HepG2 (cell line): ENCODE results near the gene CTDNEP1. TPM values are rescaled to one million over a fixed set of nuclear protein-coding genes. Genes with fewer than 3 reads are reported as not detected.

Experiments used
- ELF1 ChIP-seq: sonication (generic); formaldehyde crosslinking; IDR thresholded peaks from 2 replicates; pipeline ENCODE4 v1.4.0; 2020; ENCODE audit warnings: missing genetic modification reagents
- ELF4 ChIP-seq: sonication (generic); formaldehyde crosslinking; IDR thresholded peaks from 2 replicates; pipeline ENCODE4 v1.5.0; 2020; ENCODE audit warnings: missing genetic modification reagents, mild to moderate bottlenecking, moderate library complexity, borderline replicate concordance
- ESRRA ChIP-seq: sonication (generic); formaldehyde crosslinking; IDR thresholded peaks from 2 replicates; pipeline ENCODE4 v1.5.1; 2020; ENCODE audit warnings: mild to moderate bottlenecking, low read depth, missing genetic modification reagents
- HNRNPUL1 ChIP-seq: fragments of 200-400 bp; formaldehyde crosslinking; IDR thresholded peaks from 2 replicates; pipeline ENCODE4 v1.6.1; 2017; ENCODE audit warnings: low read depth, mild to moderate bottlenecking, low read length, moderate library complexity
- KAT2B ChIP-seq: fragments of 150-350 bp; IDR thresholded peaks from 2 replicates; pipeline ENCODE4 v1.6.1; 2014; ENCODE audit warnings: low read depth, low read length, borderline replicate concordance
- KLF15 ChIP-seq: sonication (generic); formaldehyde crosslinking; IDR thresholded peaks from 2 replicates; pipeline ENCODE4 v1.8.1; 2023; ENCODE audit warnings: borderline replicate concordance, mild to moderate bottlenecking, inconsistent platforms, missing genetic modification reagents, mixed read lengths
- NR2C2 ChIP-seq: sonication (generic); formaldehyde crosslinking; IDR thresholded peaks from 2 replicates; pipeline ENCODE4 v1.4.0; 2020; ENCODE audit warnings: missing genetic modification reagents, mild to moderate bottlenecking, moderate library complexity, borderline replicate concordance
- REL ChIP-seq: sonication (generic); formaldehyde crosslinking; conservative IDR thresholded peaks from 2 replicates; pipeline ENCODE4 v1.8.0; 2022; ENCODE audit warnings: mild to moderate bottlenecking, missing genetic modification reagents, moderate library complexity
- SPEN ChIP-seq: sonication (generic); formaldehyde crosslinking; IDR thresholded peaks from 2 replicates; pipeline ENCODE4 v1.5.1; 2020; ENCODE audit warnings: low read depth, mild to moderate bottlenecking, missing genetic modification reagents
- ZBTB3 ChIP-seq: sonication (generic); formaldehyde crosslinking; IDR thresholded peaks from 2 replicates; pipeline ENCODE4 v1.4.0; 2020; ENCODE audit warnings: low read depth, mild to moderate bottlenecking, moderate library complexity, missing genetic modification reagents, borderline replicate concordance
- ZBTB42 ChIP-seq: sonication (generic); formaldehyde crosslinking; IDR thresholded peaks from 2 replicates; pipeline ENCODE4 v1.5.0; 2020; ENCODE audit warnings: mild to moderate bottlenecking, missing genetic modification reagents
- ZMAT3 ChIP-seq: sonication (generic); formaldehyde crosslinking; conservative IDR thresholded peaks from 2 replicates; pipeline ENCODE4 v1.7.0; 2021; ENCODE audit warnings: missing genetic modification reagents
- ZSCAN31 ChIP-seq: sonication (generic); formaldehyde crosslinking; IDR thresholded peaks from 2 replicates; pipeline ENCODE4 v1.5.0; 2020; ENCODE audit warnings: low read depth, mild to moderate bottlenecking, missing genetic modification reagents
- polyA plus RNA-seq, 8 experiments: library from polyadenylated mRNA; depleted of rRNA in 3 of 8; stranded (reverse) in 7 of 8; unstranded in 1 of 8; fragments of >200 nt; fragmentation: Illumina TruSeq in 4 of 8; extraction: Trizol in 4 of 8; gene quantifications; 2 replicates each; pipeline versions ENCODE4 v1.2.1 to v1.2.3, GENCODE V29; 2011 to 2016; ENCODE audit warnings: low read depth in 4 of 8, missing spikeins in 1 of 8, mixed read lengths in 1 of 8; ENCODE audit not compliant: insufficient read depth in 1 of 8
- total RNA-seq, 5 experiments: library from RNA; depleted of rRNA; stranded (reverse); fragments of >200 nt; fragmentation: Illumina TruSeq; extraction: Trizol; gene quantifications; 2 replicates each; pipeline ENCODE4 v1.2.3, GENCODE V29; 2016; ENCODE audit warnings: low read depth in 1 of 5
- TF ChIP-seq, protein P1 (sequence below): sonication (generic); formaldehyde crosslinking; IDR thresholded peaks from 2 replicates; pipeline ENCODE4 v1.5.1; 2020; ENCODE audit warnings: missing genetic modification reagents, mild to moderate bottlenecking, borderline replicate concordance
- TF ChIP-seq, protein P2 (sequence below): IDR thresholded peaks from 2 replicates; pipeline ENCODE4 v1.6.1; 2016; ENCODE audit warnings: missing compliant biosample characterization, missing genetic modification reagents, borderline replicate concordance
- TF ChIP-seq, protein P3 (sequence below): sonication (generic); formaldehyde crosslinking; IDR thresholded peaks from 2 replicates; pipeline ENCODE4 v1.4.0; 2020; ENCODE audit warnings: missing genetic modification reagents
- TF ChIP-seq, protein P4 (sequence below): sonication (generic); formaldehyde crosslinking; IDR thresholded peaks from 2 replicates; pipeline ENCODE4 v1.4.0; 2020; ENCODE audit warnings: missing genetic modification reagents
- TF ChIP-seq, protein P5 (sequence below): sonication (generic); formaldehyde crosslinking; IDR thresholded peaks from 2 replicates; pipeline ENCODE4 v1.5.0; 2020; ENCODE audit warnings: missing genetic modification reagents
- TF ChIP-seq, protein P6 (sequence below): sonication (generic); formaldehyde crosslinking; IDR thresholded peaks from 2 replicates; pipeline ENCODE4 v1.8.0; 2022; ENCODE audit warnings: missing genetic modification reagents, mild to moderate bottlenecking, moderate library complexity, borderline replicate concordance

CTDNEP1 gene
- total and polyA plus RNA-seq, 2 of the 13 experiments (the other 11 are each of a cell fraction or from before 2014, with no cell fraction given): 19.8 to 118 TPM

DNA sequence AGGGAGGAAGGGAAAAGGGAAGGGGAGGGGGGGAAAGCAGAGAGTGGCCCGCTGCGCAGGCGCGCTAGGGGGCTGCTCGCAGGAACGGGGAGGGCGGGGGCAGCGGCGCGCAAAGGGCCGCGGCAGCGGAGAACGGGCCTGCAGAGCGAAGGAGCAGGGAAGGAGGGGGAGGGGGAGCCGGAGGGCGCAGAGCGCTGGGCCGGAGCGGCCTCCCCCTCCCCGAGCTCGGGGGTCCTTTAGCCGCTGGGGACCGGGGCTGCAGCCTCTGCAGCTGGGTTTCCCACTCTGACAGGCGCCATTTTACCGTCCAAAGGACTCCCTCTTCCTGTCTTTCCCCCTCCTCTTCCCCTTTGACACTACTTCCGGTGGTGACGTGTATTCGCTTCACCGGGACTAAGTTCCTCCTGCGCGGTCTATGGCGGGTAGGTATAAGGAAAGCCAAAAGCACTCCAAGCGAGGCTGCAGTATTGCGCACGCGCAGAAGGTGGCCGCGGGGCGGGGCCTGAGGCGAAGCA lies at the start of gene CTDNEP1 (continued):
- peak; percentile 33; the same call in 1 of the 2 replicates for TF ChIP-seq ZBTB3 (CRISPR knock-in tag)
- TF ChIP-seq ZSCAN31 (CRISPR knock-in tag): 0 out of 2 replicates have a peak, but pooled peaks have one; percentile 23
- no peak for TF ChIP-seq ZMAT3 (CRISPR knock-in tag)
- TF ChIP-seq ZBTB42 (CRISPR knock-in tag): no peak
- TF ChIP-seq ESRRA (CRISPR knock-in tag): no peak
- TF ChIP-seq, protein P1, sequence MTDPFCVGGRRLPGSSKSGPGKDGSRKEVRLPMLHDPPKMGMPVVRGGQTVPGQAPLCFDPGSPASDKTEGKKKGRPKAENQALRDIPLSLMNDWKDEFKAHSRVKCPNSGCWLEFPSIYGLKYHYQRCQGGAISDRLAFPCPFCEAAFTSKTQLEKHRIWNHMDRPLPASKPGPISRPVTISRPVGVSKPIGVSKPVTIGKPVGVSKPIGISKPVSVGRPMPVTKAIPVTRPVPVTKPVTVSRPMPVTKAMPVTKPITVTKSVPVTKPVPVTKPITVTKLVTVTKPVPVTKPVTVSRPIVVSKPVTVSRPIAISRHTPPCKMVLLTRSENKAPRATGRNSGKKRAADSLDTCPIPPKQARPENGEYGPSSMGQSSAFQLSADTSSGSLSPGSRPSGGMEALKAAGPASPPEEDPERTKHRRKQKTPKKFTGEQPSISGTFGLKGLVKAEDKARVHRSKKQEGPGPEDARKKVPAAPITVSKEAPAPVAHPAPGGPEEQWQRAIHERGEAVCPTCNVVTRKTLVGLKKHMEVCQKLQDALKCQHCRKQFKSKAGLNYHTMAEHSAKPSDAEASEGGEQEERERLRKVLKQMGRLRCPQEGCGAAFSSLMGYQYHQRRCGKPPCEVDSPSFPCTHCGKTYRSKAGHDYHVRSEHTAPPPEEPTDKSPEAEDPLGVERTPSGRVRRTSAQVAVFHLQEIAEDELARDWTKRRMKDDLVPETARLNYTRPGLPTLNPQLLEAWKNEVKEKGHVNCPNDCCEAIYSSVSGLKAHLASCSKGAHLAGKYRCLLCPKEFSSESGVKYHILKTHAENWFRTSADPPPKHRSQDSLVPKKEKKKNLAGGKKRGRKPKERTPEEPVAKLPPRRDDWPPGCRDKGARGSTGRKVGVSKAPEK (CRISPR knock-in tag): no peak
- 0 out of 2 replicates have a peak, but pooled peaks have one; percentile 9 for TF ChIP-seq REL
- TF ChIP-seq, protein P2, sequence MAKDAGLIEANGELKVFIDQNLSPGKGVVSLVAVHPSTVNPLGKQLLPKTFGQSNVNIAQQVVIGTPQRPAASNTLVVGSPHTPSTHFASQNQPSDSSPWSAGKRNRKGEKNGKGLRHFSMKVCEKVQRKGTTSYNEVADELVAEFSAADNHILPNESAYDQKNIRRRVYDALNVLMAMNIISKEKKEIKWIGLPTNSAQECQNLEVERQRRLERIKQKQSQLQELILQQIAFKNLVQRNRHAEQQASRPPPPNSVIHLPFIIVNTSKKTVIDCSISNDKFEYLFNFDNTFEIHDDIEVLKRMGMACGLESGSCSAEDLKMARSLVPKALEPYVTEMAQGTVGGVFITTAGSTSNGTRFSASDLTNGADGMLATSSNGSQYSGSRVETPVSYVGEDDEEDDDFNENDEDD: peak; percentile 63; the same call in 1 of the 2 replicates
- TF ChIP-seq, protein P3, sequence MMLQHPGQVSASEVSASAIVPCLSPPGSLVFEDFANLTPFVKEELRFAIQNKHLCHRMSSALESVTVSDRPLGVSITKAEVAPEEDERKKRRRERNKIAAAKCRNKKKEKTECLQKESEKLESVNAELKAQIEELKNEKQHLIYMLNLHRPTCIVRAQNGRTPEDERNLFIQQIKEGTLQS: 0 out of 2 replicates have a peak, but pooled peaks have one; percentile 6
- no peak for TF ChIP-seq KLF15
- peak; percentile 29; the same call in 1 of the 2 replicates for TF ChIP-seq ELF4 (CRISPR knock-in tag)
- TF ChIP-seq SPEN: no peak
- TF ChIP-seq, protein P4, sequence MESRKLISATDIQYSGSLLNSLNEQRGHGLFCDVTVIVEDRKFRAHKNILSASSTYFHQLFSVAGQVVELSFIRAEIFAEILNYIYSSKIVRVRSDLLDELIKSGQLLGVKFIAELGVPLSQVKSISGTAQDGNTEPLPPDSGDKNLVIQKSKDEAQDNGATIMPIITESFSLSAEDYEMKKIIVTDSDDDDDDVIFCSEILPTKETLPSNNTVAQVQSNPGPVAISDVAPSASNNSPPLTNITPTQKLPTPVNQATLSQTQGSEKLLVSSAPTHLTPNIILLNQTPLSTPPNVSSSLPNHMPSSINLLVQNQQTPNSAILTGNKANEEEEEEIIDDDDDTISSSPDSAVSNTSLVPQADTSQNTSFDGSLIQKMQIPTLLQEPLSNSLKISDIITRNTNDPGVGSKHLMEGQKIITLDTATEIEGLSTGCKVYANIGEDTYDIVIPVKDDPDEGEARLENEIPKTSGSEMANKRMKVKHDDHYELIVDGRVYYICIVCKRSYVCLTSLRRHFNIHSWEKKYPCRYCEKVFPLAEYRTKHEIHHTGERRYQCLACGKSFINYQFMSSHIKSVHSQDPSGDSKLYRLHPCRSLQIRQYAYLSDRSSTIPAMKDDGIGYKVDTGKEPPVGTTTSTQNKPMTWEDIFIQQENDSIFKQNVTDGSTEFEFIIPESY (CRISPR knock-in tag): no peak
- TF ChIP-seq ELF1: peak; percentile 81
- no peak for TF ChIP-seq KAT2B
- TF ChIP-seq, protein P5, sequence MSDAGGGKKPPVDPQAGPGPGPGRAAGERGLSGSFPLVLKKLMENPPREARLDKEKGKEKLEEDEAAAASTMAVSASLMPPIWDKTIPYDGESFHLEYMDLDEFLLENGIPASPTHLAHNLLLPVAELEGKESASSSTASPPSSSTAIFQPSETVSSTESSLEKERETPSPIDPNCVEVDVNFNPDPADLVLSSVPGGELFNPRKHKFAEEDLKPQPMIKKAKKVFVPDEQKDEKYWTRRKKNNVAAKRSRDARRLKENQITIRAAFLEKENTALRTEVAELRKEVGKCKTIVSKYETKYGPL (CRISPR knock-in tag): no peak
- TF ChIP-seq, protein P6, sequence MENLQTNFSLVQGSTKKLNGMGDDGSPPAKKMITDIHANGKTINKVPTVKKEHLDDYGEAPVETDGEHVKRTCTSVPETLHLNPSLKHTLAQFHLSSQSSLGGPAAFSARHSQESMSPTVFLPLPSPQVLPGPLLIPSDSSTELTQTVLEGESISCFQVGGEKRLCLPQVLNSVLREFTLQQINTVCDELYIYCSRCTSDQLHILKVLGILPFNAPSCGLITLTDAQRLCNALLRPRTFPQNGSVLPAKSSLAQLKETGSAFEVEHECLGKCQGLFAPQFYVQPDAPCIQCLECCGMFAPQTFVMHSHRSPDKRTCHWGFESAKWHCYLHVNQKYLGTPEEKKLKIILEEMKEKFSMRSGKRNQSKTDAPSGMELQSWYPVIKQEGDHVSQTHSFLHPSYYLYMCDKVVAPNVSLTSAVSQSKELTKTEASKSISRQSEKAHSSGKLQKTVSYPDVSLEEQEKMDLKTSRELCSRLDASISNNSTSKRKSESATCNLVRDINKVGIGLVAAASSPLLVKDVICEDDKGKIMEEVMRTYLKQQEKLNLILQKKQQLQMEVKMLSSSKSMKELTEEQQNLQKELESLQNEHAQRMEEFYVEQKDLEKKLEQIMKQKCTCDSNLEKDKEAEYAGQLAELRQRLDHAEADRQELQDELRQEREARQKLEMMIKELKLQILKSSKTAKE (CRISPR knock-in tag): no peak
- TF ChIP-seq NR2C2 (CRISPR knock-in tag): peak; percentile 91; the same call in 1 of the 2 replicates
- no peak for TF ChIP-seq HNRNPUL1
